Measurements from ENCODE around the gene RPL36A.

RPL36A gene

DNA sequence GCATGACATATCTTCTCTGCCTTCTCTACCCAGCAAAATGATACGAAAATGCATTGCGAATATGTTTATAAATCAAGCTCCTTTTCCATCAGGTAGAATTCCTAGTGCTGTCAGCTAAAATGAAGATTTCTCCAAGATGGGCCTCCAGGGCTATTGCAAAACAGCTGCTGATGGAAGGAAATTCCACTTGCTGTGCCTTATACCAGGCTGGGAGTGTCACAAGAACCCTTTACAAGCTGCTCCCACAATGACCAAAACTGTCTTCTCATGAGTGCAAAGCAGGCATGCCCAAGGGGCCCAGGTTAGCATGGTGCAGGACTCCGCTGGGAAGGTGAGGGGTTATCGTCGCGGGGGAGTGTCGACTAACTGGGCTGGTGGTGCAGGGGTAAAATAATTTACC is 25.9 kb downstream of the RPL36A start:
- H3K4me1 ChIP-seq (ENCODE audit: insufficient read depth, low read length) = peaks cover 23% of the 10 kb centered on the region

DNA sequence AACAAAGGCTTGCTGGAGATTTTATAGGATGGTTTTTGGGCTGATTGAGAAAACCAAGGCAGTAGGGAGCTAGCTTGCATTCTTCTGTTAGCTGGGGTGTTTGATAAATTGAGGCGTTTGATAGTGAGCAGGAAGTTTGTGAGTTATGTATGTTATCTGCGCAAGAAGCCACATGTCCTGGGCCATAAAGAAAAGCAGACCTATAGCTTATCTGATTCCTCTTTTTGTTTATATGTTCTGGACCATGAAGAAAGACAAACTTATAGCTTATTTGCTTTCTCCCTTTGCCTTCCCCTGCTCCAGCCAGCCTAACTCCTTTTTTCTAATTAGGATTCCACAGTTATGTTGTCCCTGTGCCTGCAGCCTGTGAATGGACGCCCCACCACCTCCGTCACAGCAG is 26.4 kb downstream of the RPL36A start:
- Histone ChIP-seq H3K9ac (ENCODE audit: low read length) (no peak overlapping the region), H3K36me3 (ENCODE audit: insufficient read depth, low read length) (peaks cover 5% of the 10 kb centered on the region), H3K4me3 (ENCODE audit: low read depth in 1 of 2, low read length in 2 of 2) (no peak overlapping the region), H3K9me3 (ENCODE audit: low read length) (no peaks in the 10 kb centered on the region), H3K4me1 (ENCODE audit: insufficient read depth, low read length) (peaks cover 23% of the 10 kb centered on the region), H3K27ac (ENCODE audit: low read depth, low read length) (peak overlapping the region; percentile 76), H3K27me3 (ENCODE audit: control insufficient read depth in 1 of 2, insufficient read depth in 2 of 2, low read length in 2 of 2) (peaks cover 0 to 17% of the 10 kb centered on the region in 2 donors)

More for the DNA sequence above, 25.9 kb downstream of the RPL36A start:
- H3K36me3 ChIP-seq (ENCODE audit: insufficient read depth, low read length) = peaks cover 10% of the 10 kb centered on the region
- no peak overlapping the region for H3K4me3 ChIP-seq (ENCODE audit: low read depth in 1 of 2, low read length in 2 of 2)
- H3K27me3 ChIP-seq (ENCODE audit: control insufficient read depth in 1 of 2, insufficient read depth in 2 of 2, low read length in 2 of 2) = peaks cover 0 to 17% of the 10 kb centered on the region in 2 donors
- no peaks in the 10 kb centered on the region for H3K9me3 ChIP-seq (ENCODE audit: low read length)
- H3K27ac ChIP-seq (ENCODE audit: low read depth, low read length) = no peak overlapping the region
- H3K9ac ChIP-seq (ENCODE audit: low read length) = no peak overlapping the region

DNA sequence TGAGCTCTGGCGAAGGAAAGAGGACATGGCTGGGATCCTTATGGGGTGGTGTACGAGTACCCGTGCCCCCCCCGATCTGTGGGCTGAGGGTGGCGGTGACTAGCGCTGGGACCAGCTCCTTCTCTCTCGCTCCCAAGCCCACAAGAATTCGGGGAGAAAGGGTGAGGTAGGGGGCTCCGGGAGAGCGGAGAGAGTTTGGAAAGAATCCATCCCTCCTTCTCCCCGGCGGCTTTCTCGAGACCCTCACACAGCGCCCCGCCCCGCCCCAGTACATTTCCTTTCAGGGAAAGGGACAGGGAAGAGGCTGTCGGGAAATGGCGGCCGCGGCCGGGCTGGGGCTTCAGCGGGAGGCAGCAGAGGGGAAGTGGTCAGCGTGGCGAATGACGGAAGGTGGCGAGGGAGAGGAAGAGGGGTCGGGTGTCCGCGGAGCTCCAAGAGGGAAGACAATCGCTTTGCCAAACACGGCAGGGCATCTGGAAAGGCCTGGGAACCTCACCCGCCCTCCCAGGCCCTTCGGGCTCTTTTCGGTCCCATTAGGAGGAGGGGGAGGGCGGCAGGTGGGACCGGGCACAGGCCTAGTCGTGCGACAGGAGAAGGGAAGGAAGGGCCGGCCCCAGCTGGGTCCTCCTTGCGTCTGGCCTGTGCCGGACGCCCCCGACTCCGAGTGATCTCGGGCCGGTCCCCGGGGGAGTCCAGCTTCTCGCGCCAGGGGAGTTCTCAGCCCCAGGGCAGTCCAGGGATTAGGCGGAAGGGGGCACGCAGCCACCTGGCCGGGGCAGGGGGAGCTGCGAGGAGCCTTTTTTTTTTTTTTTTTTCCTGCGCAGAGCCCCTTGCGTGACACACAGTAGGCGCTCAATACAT is 27.4 kb downstream of the RPL36A start:
- Histone ChIP-seq H3K9ac (ENCODE audit: low read length) (peak overlapping the region; percentile 63), H3K36me3 (ENCODE audit: insufficient read depth, low read length) (no peaks in the 10 kb centered on the region), H3K27me3 (ENCODE audit: control insufficient read depth in 1 of 2, insufficient read depth in 2 of 2, low read length in 2 of 2) (peaks cover 0 to 17% of the 10 kb centered on the region in 2 donors), H3K4me1 (ENCODE audit: insufficient read depth, low read length) (peaks cover 23% of the 10 kb centered on the region), H3K27ac (ENCODE audit: low read depth, low read length) (peak overlapping the region; percentile 76), H3K9me3 (ENCODE audit: low read length) (no peaks in the 10 kb centered on the region), H3K4me3 (ENCODE audit: low read depth in 1 of 2, low read length in 2 of 2) (peak overlapping the region; percentile 41 to 55)

DNA sequence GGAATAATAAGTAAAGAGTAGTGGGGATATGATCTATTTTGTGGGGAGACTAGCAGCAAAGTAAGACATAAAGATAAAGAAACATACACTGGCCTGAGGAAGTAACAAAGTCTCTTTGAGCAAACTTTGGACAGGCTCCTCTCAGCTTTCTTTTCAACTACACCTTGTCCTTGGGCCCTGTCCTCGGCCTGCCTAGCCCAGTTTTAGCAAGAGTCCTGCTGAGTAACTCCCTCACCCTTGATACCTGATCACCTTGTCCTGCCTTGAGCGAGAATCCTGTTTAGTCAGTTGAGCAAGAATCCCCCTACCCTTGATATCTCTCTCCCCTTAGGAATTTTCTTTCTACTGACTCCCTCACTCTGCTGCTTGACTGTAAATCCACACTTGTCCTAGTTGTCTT is 28.7 kb downstream of the RPL36A start:
- Histone ChIP-seq H3K9ac (ENCODE audit: low read length) (no peak overlapping the region), H3K9me3 (ENCODE audit: low read length) (no peaks in the 10 kb centered on the region), H3K4me3 (ENCODE audit: low read depth in 1 of 2, low read length in 2 of 2) (no peak overlapping the region), H3K4me1 (ENCODE audit: insufficient read depth, low read length) (peaks cover 23% of the 10 kb centered on the region), H3K27ac (ENCODE audit: low read depth, low read length) (no peak overlapping the region), H3K36me3 (ENCODE audit: insufficient read depth, low read length) (peaks cover 3% of the 10 kb centered on the region), H3K27me3 (ENCODE audit: control insufficient read depth in 1 of 2, insufficient read depth in 2 of 2, low read length in 2 of 2) (peaks cover 0 to 17% of the 10 kb centered on the region in 2 donors)

GRCh38 chrX:101427954-101428353 is 37.1 kb downstream of the RPL36A start:
- Histone ChIP-seq H3K27ac (ENCODE audit: low read depth, low read length) (no peak overlapping the region), H3K9me3 (ENCODE audit: low read length) (no peaks in the 10 kb centered on the region), H3K27me3 (ENCODE audit: control insufficient read depth in 1 of 2, insufficient read depth in 2 of 2, low read length in 2 of 2) (no peaks in the 10 kb centered on the region), H3K4me3 (ENCODE audit: low read depth in 1 of 2, low read length in 2 of 2) (no peak overlapping the region), H3K36me3 (ENCODE audit: insufficient read depth, low read length) (peaks cover 9% of the 10 kb centered on the region), H3K9ac (ENCODE audit: low read length) (no peak overlapping the region), H3K4me1 (ENCODE audit: insufficient read depth, low read length) (no peaks in the 10 kb centered on the region)

DNA sequence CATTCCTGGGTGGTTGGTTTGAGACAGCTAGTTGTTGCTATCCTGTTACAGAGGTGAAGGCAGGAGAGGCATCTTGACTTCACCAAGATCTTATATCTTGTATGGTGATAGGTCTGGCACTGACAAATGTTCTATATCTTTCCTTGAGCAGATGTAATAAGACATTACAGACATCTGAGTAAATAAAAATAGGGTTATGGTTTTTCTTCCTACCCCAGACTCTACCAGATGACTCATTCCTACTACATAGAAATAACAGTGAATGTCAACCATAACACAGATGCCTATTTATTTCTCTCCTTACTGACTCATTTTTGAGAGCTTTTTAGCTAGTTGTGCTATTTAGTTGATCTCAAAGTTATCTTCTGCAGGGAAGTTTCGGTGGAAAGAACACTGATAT is 39.1 kb downstream of the RPL36A start:
- Histone ChIP-seq H3K4me1 (ENCODE audit: insufficient read depth, low read length) (no peaks in the 10 kb centered on the region), H3K36me3 (ENCODE audit: insufficient read depth, low read length) (peaks cover 5% of the 10 kb centered on the region), H3K9ac (ENCODE audit: low read length) (no peak overlapping the region), H3K9me3 (ENCODE audit: low read length) (no peaks in the 10 kb centered on the region), H3K27ac (ENCODE audit: low read depth, low read length) (no peak overlapping the region), H3K27me3 (ENCODE audit: control insufficient read depth in 1 of 2, insufficient read depth in 2 of 2, low read length in 2 of 2) (no peaks in the 10 kb centered on the region), H3K4me3 (ENCODE audit: low read depth in 1 of 2, low read length in 2 of 2) (no peak overlapping the region)

DNA sequence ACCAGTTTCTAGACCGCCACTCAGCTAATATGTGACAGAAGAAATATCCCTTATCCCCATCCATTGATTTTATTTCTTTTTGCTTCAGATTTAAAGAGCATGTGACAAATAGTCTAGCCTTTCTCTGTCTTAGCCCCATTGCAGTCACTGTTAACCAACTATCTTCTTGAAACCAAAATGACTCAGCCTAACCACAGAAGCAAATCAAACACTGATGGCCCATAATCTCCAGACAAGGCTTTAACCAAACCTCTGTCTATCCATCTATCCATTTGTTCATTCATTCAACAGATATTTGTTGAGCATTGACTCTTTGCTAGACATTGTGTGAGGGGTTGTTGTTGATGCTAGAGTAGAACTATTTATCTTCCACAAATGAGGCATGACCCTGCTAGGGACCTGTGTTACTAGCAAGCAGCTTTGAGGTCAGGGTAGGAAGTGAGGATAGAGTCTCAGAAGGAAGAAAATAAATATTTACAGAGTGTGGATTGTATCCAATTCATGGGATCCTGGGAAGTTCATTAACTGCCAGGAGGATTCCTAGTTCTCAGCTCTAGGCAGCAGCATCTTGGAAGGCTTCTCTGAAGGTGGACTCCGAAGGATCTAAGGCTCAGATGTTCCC is 39.8 kb downstream of the RPL36A start:
- H3K4me1 ChIP-seq (ENCODE audit: insufficient read depth, low read length) = no peaks in the 10 kb centered on the region
- no peak overlapping the region for H3K4me3 ChIP-seq (ENCODE audit: low read depth in 1 of 2, low read length in 2 of 2)
- H3K27me3 ChIP-seq (ENCODE audit: control insufficient read depth in 1 of 2, insufficient read depth in 2 of 2, low read length in 2 of 2) = no peaks in the 10 kb centered on the region
- H3K27ac ChIP-seq (ENCODE audit: low read depth, low read length) = no peak overlapping the region
- peaks cover 5% of the 10 kb centered on the region for H3K36me3 ChIP-seq (ENCODE audit: insufficient read depth, low read length)
- no peaks in the 10 kb centered on the region for H3K9me3 ChIP-seq (ENCODE audit: low read length)
- no peak overlapping the region for H3K9ac ChIP-seq (ENCODE audit: low read length)

DNA sequence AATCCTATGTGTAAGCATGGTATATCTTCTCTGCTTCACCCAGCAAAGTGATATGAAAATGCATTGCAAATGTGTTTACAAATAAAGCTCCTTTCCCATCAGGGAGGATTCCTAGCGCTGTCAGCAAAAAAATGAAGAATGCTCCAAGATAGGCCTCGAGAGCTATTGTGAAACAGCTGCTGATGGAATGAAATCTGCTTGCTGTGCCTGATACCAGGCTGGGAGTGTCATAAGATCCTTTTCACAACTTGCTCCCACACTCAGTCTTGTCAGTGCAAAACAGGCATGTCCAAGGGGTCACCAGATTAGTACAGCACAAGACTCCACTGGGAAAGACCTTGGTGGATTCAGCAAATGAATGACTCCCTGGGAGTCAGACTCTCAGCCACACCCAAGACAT is 51.3 kb downstream of the RPL36A start:
- Histone ChIP-seq H3K4me3 (ENCODE audit: low read depth in 1 of 2, low read length in 2 of 2) (no peak overlapping the region), H3K4me1 (ENCODE audit: insufficient read depth, low read length) (no peaks in the 10 kb centered on the region), H3K27me3 (ENCODE audit: control insufficient read depth in 1 of 2, insufficient read depth in 2 of 2, low read length in 2 of 2) (no peaks in the 10 kb centered on the region), H3K9me3 (ENCODE audit: low read length) (no peaks in the 10 kb centered on the region), H3K27ac (ENCODE audit: low read depth, low read length) (no peak overlapping the region), H3K9ac (ENCODE audit: low read length) (no peak overlapping the region), H3K36me3 (ENCODE audit: insufficient read depth, low read length) (peaks cover 14% of the 10 kb centered on the region)
